Central memory CD8-positive, alpha-beta T cell (primary cell): ENCODE measurements around the gene ZNF83.
"Not testable (repeated sequence)": the region's sequence is repeated elsewhere in the genome, so short reads cannot be mapped to it uniquely, and the experiment has no call there.

Experiments
- ATAC-seq: fragments of 150-1000 bp; cut with Tn5 transposase; replicated peaks from 2 replicates; pipeline ENCODE4 v1.10.0; 2022; ENCODE audit warnings: mild to moderate bottlenecking, moderate FRiP score, moderate number of reproducible peaks; ENCODE audit not compliant: poor library complexity, severe bottlenecking; ENCODE audit errors: extremely low read depth
- DNase-seq, 2 donors: peaks; one replicate each; pipeline ENCODE4 v3.0.0; 2021; ENCODE audit warnings: low spot score in 2 of 2
- H3K27ac Mint-ChIP-seq: one replicate; pipeline ENCODE4 v1.8.0; 2022; ENCODE audit warnings: low read depth, mild to moderate bottlenecking, moderate library complexity, mixed read lengths
- H3K27me3 Mint-ChIP-seq: one replicate; pipeline ENCODE4 v1.8.0; 2022; ENCODE audit warnings: mixed read lengths
- H3K36me3 Mint-ChIP-seq: one replicate; pipeline ENCODE4 v1.8.0; 2022; ENCODE audit warnings: mild to moderate bottlenecking, moderate library complexity, mixed read lengths; ENCODE audit not compliant: insufficient read depth
- H3K4me1 Mint-ChIP-seq: one replicate; pipeline ENCODE4 v1.8.0; 2022; ENCODE audit warnings: mixed read lengths
- H3K4me3 Mint-ChIP-seq: one replicate; pipeline ENCODE4 v1.8.0; 2022; ENCODE audit warnings: mild to moderate bottlenecking, moderate library complexity, mixed read lengths
- H3K9me3 Mint-ChIP-seq: one replicate; pipeline ENCODE4 v1.8.0; 2022; ENCODE audit warnings: mixed read lengths

The ZNF83 gene

GRCh38 chr19:52592301-52592700 lies 45.9 kb downstream of the ZNF83 start:
- Mint-ChIP-seq H3K4me1 (no peaks in the 10 kb centered on the region), H3K27ac (no peak overlapping the region), H3K36me3 (peaks cover 5% of the 10 kb centered on the region), H3K27me3 (no peaks in the 10 kb centered on the region), H3K9me3 (peaks cover 9% of the 10 kb centered on the region), H3K4me3 (no peak overlapping the region)
- no peak for ATAC-seq
- no peak for DNase-seq

GRCh38 chr19:52590728-52591127 lies 47.4 kb downstream of the ZNF83 start:
- no peak overlapping the region for H3K27ac Mint-ChIP-seq
- H3K27me3 Mint-ChIP-seq: no peaks in the 10 kb centered on the region
- H3K36me3 Mint-ChIP-seq: peaks cover 7% of the 10 kb centered on the region
- H3K4me1 Mint-ChIP-seq: no peaks in the 10 kb centered on the region
- no peak overlapping the region for H3K4me3 Mint-ChIP-seq
- no peak for DNase-seq
- no peaks in the 10 kb centered on the region for H3K9me3 Mint-ChIP-seq
- ATAC-seq: no peak

GRCh38 chr19:52585604-52586003 lies 52.6 kb downstream of the ZNF83 start:
- Mint-ChIP-seq H3K27ac (peak overlapping the region; percentile 6), H3K9me3 (peaks cover 6% of the 10 kb centered on the region), H3K36me3 (peaks cover 27% of the 10 kb centered on the region), H3K27me3 (no peaks in the 10 kb centered on the region), H3K4me1 (no peaks in the 10 kb centered on the region), H3K4me3 (no peak overlapping the region)
- DNase-seq (no peak), ATAC-seq (no peak)

- H3K9me3 Mint-ChIP-seq: peaks cover 6% of the 10 kb centered on the region
- H3K36me3 Mint-ChIP-seq: peaks cover 33% of the 10 kb centered on the region
- no peak overlapping the region for H3K27ac Mint-ChIP-seq
- H3K4me3 Mint-ChIP-seq: no peak overlapping the region
- DNase-seq: no peak
- no peaks in the 10 kb centered on the region for H3K27me3 Mint-ChIP-seq
- H3K4me1 Mint-ChIP-seq: no peaks in the 10 kb centered on the region
- no peak for ATAC-seq
Measured at GRCh38 chr19:52584736-52585440, 53.3 kb downstream of the ZNF83 start.

GRCh38 chr19:52570000-52570861 lies 67.9 kb downstream of the ZNF83 start, which contains the start of gene ZNF701:
Gene ZNF701, plus strand, starts transcription at chr19:52570287. Its CDS starts 3,861 bp downstream, at chr19:52574148.
- H3K4me3 Mint-ChIP-seq: peak within 1 kb of the TSS; percentile 88
- H3K4me1 Mint-ChIP-seq: peaks cover 32% of the 10 kb centered on the region
- H3K27ac Mint-ChIP-seq: peak within 1 kb of the TSS; percentile 87
- ATAC-seq (peak; percentile 96), DNase-seq (peak; percentile 97 to 98)
- H3K36me3 Mint-ChIP-seq: peaks cover 25% of the 10 kb centered on the region
- no peaks in the 10 kb centered on the region for H3K27me3 Mint-ChIP-seq
- peaks cover 7% of the 10 kb centered on the region for H3K9me3 Mint-ChIP-seq

- H3K27me3 Mint-ChIP-seq, DNase-seq, H3K9me3 Mint-ChIP-seq, ATAC-seq, H3K27ac Mint-ChIP-seq: not testable (repeated sequence)
- peaks cover 32% of the 10 kb centered on the region for H3K4me1 Mint-ChIP-seq
- peaks cover 21% of the 10 kb centered on the region for H3K36me3 Mint-ChIP-seq
- peak overlapping the region; percentile 88 for H3K4me3 Mint-ChIP-seq
Measured at GRCh38 chr19:52569638-52569999, 68.5 kb downstream of the ZNF83 start.

GRCh38 chr19:52567921-52568320 lies 70.2 kb downstream of the ZNF83 start:
- DNase-seq (no peak), ATAC-seq (no peak)
- Mint-ChIP-seq H3K4me3 (no peak overlapping the region), H3K36me3 (peaks cover 13% of the 10 kb centered on the region), H3K27me3 (no peaks in the 10 kb centered on the region), H3K9me3 (peaks cover 8% of the 10 kb centered on the region), H3K27ac (no peak overlapping the region), H3K4me1 (peaks cover 24% of the 10 kb centered on the region)

- H3K27ac Mint-ChIP-seq: no peak overlapping the region
- peaks cover 6% of the 10 kb centered on the region for H3K36me3 Mint-ChIP-seq
- H3K4me1 Mint-ChIP-seq: peaks cover 16% of the 10 kb centered on the region
- H3K4me3 Mint-ChIP-seq: no peak overlapping the region
- ATAC-seq: no peak
- DNase-seq: no peak
- peaks cover 8% of the 10 kb centered on the region for H3K9me3 Mint-ChIP-seq
- H3K27me3 Mint-ChIP-seq: no peaks in the 10 kb centered on the region
Measured at GRCh38 chr19:52566588-52566987, 71.6 kb downstream of the ZNF83 start.

GRCh38 chr19:52566121-52566520 lies 72.0 kb downstream of the ZNF83 start:
- no peak overlapping the region for H3K4me3 Mint-ChIP-seq
- H3K9me3 Mint-ChIP-seq: peaks cover 8% of the 10 kb centered on the region
- ATAC-seq (no peak), DNase-seq (no peak)
- no peaks in the 10 kb centered on the region for H3K27me3 Mint-ChIP-seq
- peaks cover 11% of the 10 kb centered on the region for H3K4me1 Mint-ChIP-seq
- no peak overlapping the region for H3K27ac Mint-ChIP-seq
- H3K36me3 Mint-ChIP-seq: peaks cover 5% of the 10 kb centered on the region
